Thoracic aorta (tissue), 2 donors: ENCODE data around the gene RNF145. TPM values are rescaled to one million over a fixed set of nuclear protein-coding genes. Genes with fewer than 3 reads are reported as not detected.

Source experiments
- ATAC-seq: fragments of 150-250 bp; one replicate; pipeline ENCODE4 v1.8.0; 2017; ENCODE audit warnings: low read depth; ENCODE audit not compliant: insufficient number of reproducible peaks, low FRiP score
- DNase-seq: peaks from one replicate; pipeline ENCODE4 v3.0.0-alpha.2; 2020; ENCODE audit warnings: low spot score
- H3K27ac ChIP-seq, 2 donors: fragments of 200-600 bp; sonication (generic); 1 replicate in 1 of 2; 2 replicates in 1 of 2; pipeline ENCODE4 v1.5.1; 2016; ENCODE audit warnings: mild to moderate bottlenecking in 2 of 2, moderate library complexity in 2 of 2
- H3K27me3 ChIP-seq: fragments of 200-600 bp; sonication (generic); replicated peaks from 2 replicates; pipeline ENCODE4 v1.6.0; 2016; ENCODE audit warnings: mild to moderate bottlenecking; ENCODE audit not compliant: insufficient read depth
- H3K36me3 ChIP-seq: fragments of 200-600 bp; sonication (generic); one replicate; pipeline ENCODE4 v1.5.1; 2016
- H3K4me1 ChIP-seq, 2 donors: fragments of 200-600 bp; sonication (generic); 1 replicate in 1 of 2; 2 replicates in 1 of 2; pipeline versions ENCODE4 v1.5.1 to v1.6.0; 2016; ENCODE audit warnings: low read depth in 2 of 2, mild to moderate bottlenecking in 1 of 2; ENCODE audit not compliant: control insufficient read depth in 1 of 2
- H3K4me3 ChIP-seq: fragments of 200-600 bp; sonication (generic); 2 replicates; pipeline ENCODE4 v1.5.1; 2016; ENCODE audit warnings: mild to moderate bottlenecking
- H3K9me3 ChIP-seq: fragments of 200-600 bp; sonication (generic); 2 replicates; pipeline ENCODE4 v1.5.1; 2016
- total RNA-seq, 2 donors: library from RNA; depleted of rRNA; stranded (reverse); fragments of >200 nt; gene quantifications; one replicate each; pipeline versions ENCODE4 v1.1.0 to v1.2.3, GENCODE V29; 2016
- TF ChIP-seq, protein P1 (sequence below): fragments of 200-600 bp; sonication (generic); IDR thresholded peaks from one replicate; pipeline ENCODE4 v1.5.1; 2019; ENCODE audit warnings: antibody characterized with exemption

RNF145 gene
- total RNA-seq, 2 donors from 2014 or later: 38.3 to 46.1 TPM

DNA sequence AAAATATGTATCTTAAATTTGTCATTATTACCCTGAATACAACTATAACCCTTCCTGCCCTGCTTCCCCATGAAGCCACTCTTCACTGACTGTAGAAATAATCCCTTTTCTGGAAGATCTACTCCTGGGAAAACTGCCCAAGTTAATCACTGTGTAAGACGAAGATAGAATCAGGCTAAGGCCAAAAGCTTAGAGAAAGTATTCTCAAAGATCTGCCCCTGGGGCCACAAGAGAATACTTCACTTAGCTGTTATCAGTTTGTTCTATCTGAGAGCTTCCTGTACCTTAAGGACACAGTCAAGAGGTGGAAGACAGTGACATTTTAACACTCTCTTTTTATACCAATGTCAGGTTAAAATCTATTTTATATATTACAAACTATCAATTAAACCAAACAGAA lies 33.8 kb downstream of the RNF145 start:
- H3K27me3 ChIP-seq: no peaks in the 10 kb centered on the region
- H3K4me1 ChIP-seq: peaks cover 28 to 38% of the 10 kb centered on the region in 2 donors
- DNase-seq (no peak), ATAC-seq (no peak)
- H3K27ac ChIP-seq: no peak overlapping the region
- H3K36me3 ChIP-seq: no peaks in the 10 kb centered on the region
- no peak overlapping the region for H3K4me3 ChIP-seq
- TF ChIP-seq, protein P1, sequence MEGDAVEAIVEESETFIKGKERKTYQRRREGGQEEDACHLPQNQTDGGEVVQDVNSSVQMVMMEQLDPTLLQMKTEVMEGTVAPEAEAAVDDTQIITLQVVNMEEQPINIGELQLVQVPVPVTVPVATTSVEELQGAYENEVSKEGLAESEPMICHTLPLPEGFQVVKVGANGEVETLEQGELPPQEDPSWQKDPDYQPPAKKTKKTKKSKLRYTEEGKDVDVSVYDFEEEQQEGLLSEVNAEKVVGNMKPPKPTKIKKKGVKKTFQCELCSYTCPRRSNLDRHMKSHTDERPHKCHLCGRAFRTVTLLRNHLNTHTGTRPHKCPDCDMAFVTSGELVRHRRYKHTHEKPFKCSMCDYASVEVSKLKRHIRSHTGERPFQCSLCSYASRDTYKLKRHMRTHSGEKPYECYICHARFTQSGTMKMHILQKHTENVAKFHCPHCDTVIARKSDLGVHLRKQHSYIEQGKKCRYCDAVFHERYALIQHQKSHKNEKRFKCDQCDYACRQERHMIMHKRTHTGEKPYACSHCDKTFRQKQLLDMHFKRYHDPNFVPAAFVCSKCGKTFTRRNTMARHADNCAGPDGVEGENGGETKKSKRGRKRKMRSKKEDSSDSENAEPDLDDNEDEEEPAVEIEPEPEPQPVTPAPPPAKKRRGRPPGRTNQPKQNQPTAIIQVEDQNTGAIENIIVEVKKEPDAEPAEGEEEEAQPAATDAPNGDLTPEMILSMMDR: no peak
- H3K9me3 ChIP-seq: no peaks in the 10 kb centered on the region

DNA sequence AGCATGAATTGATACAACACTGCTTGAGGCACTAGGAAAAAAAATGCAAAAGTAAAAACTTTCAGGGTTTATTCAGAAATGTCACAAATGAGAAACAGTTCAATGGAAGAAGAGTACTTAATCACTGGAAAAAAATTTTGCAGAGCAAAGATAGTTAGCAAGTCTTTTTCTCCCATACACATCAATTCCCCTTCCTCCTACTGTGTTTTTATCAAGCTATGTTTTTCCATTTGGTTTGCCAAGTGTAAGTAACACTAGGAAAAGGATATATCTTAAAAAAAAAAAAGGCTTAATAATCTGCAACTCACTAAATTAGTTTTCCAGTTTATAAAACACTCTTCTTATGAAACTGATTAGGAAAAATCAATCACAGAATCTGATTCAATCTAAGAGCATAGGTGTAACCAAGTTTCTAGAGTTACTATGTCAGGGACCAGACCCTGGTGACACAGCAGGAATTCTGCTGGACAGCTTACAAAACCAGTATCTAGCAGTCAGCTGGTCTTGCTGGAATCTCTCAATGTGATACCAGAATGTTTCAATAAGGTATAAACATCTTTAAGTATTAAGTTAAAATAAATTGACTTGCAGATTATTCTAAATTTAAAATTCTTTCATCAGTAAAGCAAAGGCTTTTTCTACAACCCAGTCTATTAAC lies 34.7 kb downstream of the RNF145 start:
- H3K4me1 ChIP-seq: peaks cover 24 to 31% of the 10 kb centered on the region in 2 donors
- no peak for ATAC-seq
- DNase-seq: no peak
- no peak overlapping the region for H3K4me3 ChIP-seq
- no peak overlapping the region for H3K27ac ChIP-seq
- H3K36me3 ChIP-seq: no peaks in the 10 kb centered on the region
- no peaks in the 10 kb centered on the region for H3K27me3 ChIP-seq
- TF ChIP-seq, protein P1: no peak
- H3K9me3 ChIP-seq: no peaks in the 10 kb centered on the region

DNA sequence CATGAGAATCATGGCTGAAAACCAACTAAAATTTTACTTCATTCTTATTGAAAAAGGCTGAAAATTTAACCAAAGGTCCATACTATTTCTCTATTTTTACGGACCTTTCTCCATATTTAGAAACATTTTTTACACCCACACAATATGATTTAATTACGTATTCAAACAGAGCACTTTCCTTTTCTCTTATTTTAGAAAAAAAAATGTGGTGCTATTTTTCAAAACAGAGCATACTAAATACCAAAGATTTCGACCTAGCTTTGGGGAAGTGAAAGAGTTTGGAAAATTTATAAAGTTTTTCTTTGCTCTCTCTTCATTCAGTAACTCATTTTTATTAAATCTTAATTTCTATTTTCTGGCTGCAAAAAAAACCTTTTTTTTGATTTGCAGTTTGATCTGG lies 38.1 kb downstream of the RNF145 start:
- Histone ChIP-seq H3K27ac (no peak overlapping the region), H3K27me3 (no peaks in the 10 kb centered on the region), H3K36me3 (no peaks in the 10 kb centered on the region), H3K9me3 (no peaks in the 10 kb centered on the region), H3K4me3 (no peak overlapping the region), H3K4me1 (peaks cover 14 to 17% of the 10 kb centered on the region in 2 donors)
- DNase-seq: no peak
- TF ChIP-seq, protein P1: no peak
- ATAC-seq: no peak

DNA sequence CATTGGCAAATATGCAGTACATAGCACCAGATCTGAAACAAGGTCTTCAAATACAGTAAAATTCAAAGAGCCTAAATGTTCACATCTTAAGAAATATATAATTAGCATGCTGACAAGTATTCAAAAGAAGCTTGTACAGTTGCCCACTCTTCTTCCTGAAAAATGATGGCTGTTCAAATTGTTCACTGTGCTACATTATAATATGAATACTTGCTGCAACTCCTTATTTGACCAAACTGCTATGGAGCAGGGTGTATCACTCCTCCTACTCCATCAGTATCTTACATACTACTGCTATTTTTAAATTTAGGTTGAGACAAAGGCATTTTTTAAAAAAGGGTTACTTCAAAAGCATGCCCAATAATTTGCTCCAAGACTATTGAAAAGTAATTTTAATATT lies 39.3 kb downstream of the RNF145 start:
- TF ChIP-seq, protein P1: no peak

DNA sequence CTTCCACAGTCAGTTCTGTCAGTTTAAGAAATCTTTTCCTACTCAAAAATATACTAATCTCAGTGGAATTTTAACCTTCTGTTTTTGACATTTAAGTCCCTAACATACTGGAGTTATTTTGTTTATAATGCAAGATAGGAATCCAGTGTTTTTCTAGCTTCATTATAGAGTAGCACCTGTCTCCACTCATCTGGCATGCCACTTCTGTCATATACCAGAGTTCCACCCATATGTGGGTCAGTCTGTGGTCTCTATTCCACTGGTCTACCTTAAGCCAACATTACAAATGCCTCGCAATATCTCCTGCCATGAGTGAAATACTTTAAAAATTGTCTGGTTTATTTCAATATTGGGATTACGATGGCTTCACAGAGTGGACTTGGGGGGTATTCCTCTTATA lies 42.9 kb downstream of the RNF145 start:
- H3K27me3 ChIP-seq: no peaks in the 10 kb centered on the region
- no peak for DNase-seq
- H3K4me3 ChIP-seq: no peak overlapping the region
- H3K36me3 ChIP-seq: peaks cover under 1% of the 10 kb centered on the region
- TF ChIP-seq, protein P1: no peak
- H3K27ac ChIP-seq: no peak overlapping the region
- H3K4me1 ChIP-seq: peaks cover under 1 to 5% of the 10 kb centered on the region in 2 donors
- H3K9me3 ChIP-seq: no peaks in the 10 kb centered on the region
- no peak for ATAC-seq

More for the DNA sequence above, 39.3 kb downstream of the RNF145 start:
- no peaks in the 10 kb centered on the region for H3K9me3 ChIP-seq
- H3K27ac ChIP-seq: no peak overlapping the region
- H3K4me3 ChIP-seq: no peak overlapping the region
- DNase-seq: no peak
- H3K36me3 ChIP-seq: no peaks in the 10 kb centered on the region
- no peak for ATAC-seq
- peaks cover 12 to 15% of the 10 kb centered on the region in 2 donors for H3K4me1 ChIP-seq
- no peaks in the 10 kb centered on the region for H3K27me3 ChIP-seq
